ENCODE data around the gene QRSL1. TPM values are rescaled to one million over a fixed set of nuclear protein-coding genes. Genes with fewer than 3 reads are reported as not detected.

QRSL1 gene
- total RNA-seq, 2 experiments from 2014 or later: 63.9 to 71.8 TPM

- no peaks in the 10 kb centered on the region for H3K36me3 ChIP-seq (ENCODE audit: insufficient read depth, low read length)
- ChIA-PET POLR2A (interaction anchor here (0.6 to 1.7 kb wide), 8 partner anchors 8 to 94 kb away, joined by 3 to 5 read pairs (median 4); no protein-coding TSS in a partner anchor), CTCF (ENCODE audit: unreplicated experiment) (no interaction called here)
- no peaks in the 10 kb centered on the region for H3K9me3 ChIP-seq (ENCODE audit: low read length)
- TF ChIP-seq EZH2phosphoT487 (IDR thresholded peaks at IDR 0.05; ENCODE audit: borderline replicate concordance, low read depth, low read length): no peak
- TF ChIP-seq CTCF (conservative IDR thresholded peaks at IDR 0.05; ENCODE audit: low read length): peak; percentile 79
- H3K27ac ChIP-seq (ENCODE audit: low read depth, low read length, poor library complexity, severe bottlenecking): no peak overlapping the region
- peak overlapping the region; percentile 51 for H3K4me2 ChIP-seq (ENCODE audit: low read length)
- H2AFZ ChIP-seq (ENCODE audit: low read length): peak overlapping the region; percentile 80; the same call in 1 of the 2 replicates
- peak; percentile 59 for DNase-seq (ENCODE audit: low spot score)
- BruUV-seq (replicated peaks): no TSS peak
- H3K4me3 ChIP-seq (ENCODE audit: low read depth, low read length, poor library complexity, severe bottlenecking): no peak overlapping the region
- H3K9me2 ChIP-seq (ENCODE audit: insufficient read depth, low read length): no peaks in the 10 kb centered on the region
- H3K79me2 ChIP-seq (ENCODE audit: insufficient read depth, low read depth, low read length): no peaks in the 10 kb centered on the region
- H3K4me1 ChIP-seq (ENCODE audit: insufficient read depth, low read length, poor library complexity, severe bottlenecking): peaks cover 47% of the 10 kb centered on the region
- intact Hi-C loops (cut with micrococcal nuclease; ENCODE audit: unreplicated experiment): loop anchor here (1.0 to 5.0 kb wide), 2 partner anchors 79 to 241 kb away; no protein-coding TSS in a partner anchor
- no peaks in the 10 kb centered on the region for H4K20me1 ChIP-seq (ENCODE audit: insufficient read depth, low read length)
Measured at GRCh38 chr6:106688177-106688951, 59.0 kb downstream of the QRSL1 start.

- H4K20me1 ChIP-seq (ENCODE audit: insufficient read depth, low read length): no peaks in the 10 kb centered on the region
- H3K4me2 ChIP-seq (ENCODE audit: low read length): no peak overlapping the region
- BruUV-seq (replicated peaks): no TSS peak
- intact Hi-C loops (cut with micrococcal nuclease; ENCODE audit: unreplicated experiment): no loop called here
- H3K79me2 ChIP-seq (ENCODE audit: insufficient read depth, low read depth, low read length): no peaks in the 10 kb centered on the region
- peaks cover 61% of the 10 kb centered on the region for H3K4me1 ChIP-seq (ENCODE audit: insufficient read depth, low read length, poor library complexity, severe bottlenecking)
- no peaks in the 10 kb centered on the region for H3K9me3 ChIP-seq (ENCODE audit: low read length)
- H3K9me2 ChIP-seq (ENCODE audit: insufficient read depth, low read length): no peaks in the 10 kb centered on the region
- ChIA-PET POLR2A (interaction anchor here (0.6 to 1.6 kb wide), 2 partner anchors 52 to 305 kb away, joined by 3 read pairs; no protein-coding TSS in a partner anchor), CTCF (ENCODE audit: unreplicated experiment) (no interaction called here)
- H2AFZ ChIP-seq (ENCODE audit: low read length): no peak overlapping the region
- no peak overlapping the region for H3K27ac ChIP-seq (ENCODE audit: low read depth, low read length, poor library complexity, severe bottlenecking)
- TF ChIP-seq EZH2phosphoT487 (IDR thresholded peaks at IDR 0.05; ENCODE audit: borderline replicate concordance, low read depth, low read length) (no peak), CTCF (conservative IDR thresholded peaks at IDR 0.05; ENCODE audit: low read length) (no peak)
- no peaks in the 10 kb centered on the region for H3K36me3 ChIP-seq (ENCODE audit: insufficient read depth, low read length)
- no peak overlapping the region for H3K4me3 ChIP-seq (ENCODE audit: low read depth, low read length, poor library complexity, severe bottlenecking)
- no peak for DNase-seq (ENCODE audit: low spot score)
Measured at GRCh38 chr6:106692112-106692818, 62.9 kb downstream of the QRSL1 start.

Data from OCI-LY7 (cell line).